Neural crest cell (in vitro differentiated cells): ENCODE data around the gene TMEM131L. TPM values are rescaled to one million over a fixed set of nuclear protein-coding genes. Genes with fewer than 3 reads are reported as not detected.

Source experiments
- DNase-seq: peaks from one replicate; pipeline ENCODE4 v3.0.0; 2021; ENCODE audit warnings: low read depth, mixed read lengths, low spot score
- H3K27ac Mint-ChIP-seq: one replicate; pipeline ENCODE4 v1.8.0; 2021; ENCODE audit warnings: mild to moderate bottlenecking, mixed read lengths; ENCODE audit not compliant: unreplicated experiment
- H3K27me3 Mint-ChIP-seq: 2 replicates; pipeline ENCODE4 v1.8.0; 2021; ENCODE audit warnings: low read depth, mild to moderate bottlenecking, mixed read lengths
- H3K36me3 Mint-ChIP-seq: 2 replicates; pipeline ENCODE4 v1.8.0; 2021; ENCODE audit warnings: low read depth, mild to moderate bottlenecking, mixed read lengths
- H3K4me1 Mint-ChIP-seq: 2 replicates; pipeline ENCODE4 v1.8.0; 2021; ENCODE audit warnings: mixed read lengths
- H3K4me3 Mint-ChIP-seq: one replicate; pipeline ENCODE4 v1.8.0; 2021; ENCODE audit warnings: mild to moderate bottlenecking, mixed read lengths
- H3K9me3 Mint-ChIP-seq: 2 replicates; pipeline ENCODE4 v1.8.0; 2021; ENCODE audit warnings: mixed read lengths
- total RNA-seq: library from RNA; stranded (reverse); gene quantifications from 2 replicates; pipeline ENCODE4 v1.2.1, GENCODE V29; 2021
- TF ChIP-seq, protein P1 (sequence below): fragments of 200-600 bp; sonication (generic); conservative IDR thresholded peaks from 2 replicates; pipeline ENCODE4 v1.5.0; 2021; ENCODE audit warnings: antibody characterized with exemption, mild to moderate bottlenecking

TMEM131L gene
- total RNA-seq, 1 donor from 2014 or later: 36.1 TPM

DNA sequence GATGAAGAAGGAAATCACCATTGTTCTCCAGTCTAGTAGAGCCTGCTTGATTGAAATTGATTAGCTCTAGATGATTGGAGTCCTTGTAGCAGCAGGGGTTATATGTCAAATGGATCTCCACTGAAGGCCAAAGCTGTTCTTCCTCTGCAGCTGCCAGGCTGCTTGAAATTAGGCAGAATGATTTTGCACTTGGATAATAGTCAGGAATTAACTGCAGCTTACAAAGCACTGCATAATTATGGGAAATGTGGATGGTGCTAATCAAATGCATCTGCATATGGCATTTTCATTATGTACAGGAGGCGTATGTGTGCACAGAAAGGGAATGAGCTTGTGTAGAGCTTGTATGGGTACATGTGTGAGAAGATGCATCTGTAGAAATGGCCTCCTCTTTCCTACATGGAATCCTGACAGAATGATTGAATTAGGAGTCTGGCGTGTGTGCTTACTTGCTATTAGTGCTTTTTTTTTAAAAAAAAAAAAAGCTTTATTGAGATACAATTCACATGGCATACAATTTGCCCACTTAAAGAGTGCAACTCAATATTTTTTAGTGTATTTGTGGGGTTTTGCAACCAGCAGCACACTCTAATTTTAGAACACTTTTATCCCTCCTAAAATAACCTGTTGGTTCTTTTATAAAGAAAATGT lies 65.9 kb downstream of the TMEM131L start:
- Mint-ChIP-seq H3K4me1 (peaks cover 40% of the 10 kb centered on the region), H3K27ac (peak overlapping the region; percentile 29), H3K27me3 (no peaks in the 10 kb centered on the region), H3K36me3 (peaks cover 3% of the 10 kb centered on the region), H3K4me3 (no peak overlapping the region), H3K9me3 (no peaks in the 10 kb centered on the region)
- no peak for DNase-seq
- TF ChIP-seq, protein P1, sequence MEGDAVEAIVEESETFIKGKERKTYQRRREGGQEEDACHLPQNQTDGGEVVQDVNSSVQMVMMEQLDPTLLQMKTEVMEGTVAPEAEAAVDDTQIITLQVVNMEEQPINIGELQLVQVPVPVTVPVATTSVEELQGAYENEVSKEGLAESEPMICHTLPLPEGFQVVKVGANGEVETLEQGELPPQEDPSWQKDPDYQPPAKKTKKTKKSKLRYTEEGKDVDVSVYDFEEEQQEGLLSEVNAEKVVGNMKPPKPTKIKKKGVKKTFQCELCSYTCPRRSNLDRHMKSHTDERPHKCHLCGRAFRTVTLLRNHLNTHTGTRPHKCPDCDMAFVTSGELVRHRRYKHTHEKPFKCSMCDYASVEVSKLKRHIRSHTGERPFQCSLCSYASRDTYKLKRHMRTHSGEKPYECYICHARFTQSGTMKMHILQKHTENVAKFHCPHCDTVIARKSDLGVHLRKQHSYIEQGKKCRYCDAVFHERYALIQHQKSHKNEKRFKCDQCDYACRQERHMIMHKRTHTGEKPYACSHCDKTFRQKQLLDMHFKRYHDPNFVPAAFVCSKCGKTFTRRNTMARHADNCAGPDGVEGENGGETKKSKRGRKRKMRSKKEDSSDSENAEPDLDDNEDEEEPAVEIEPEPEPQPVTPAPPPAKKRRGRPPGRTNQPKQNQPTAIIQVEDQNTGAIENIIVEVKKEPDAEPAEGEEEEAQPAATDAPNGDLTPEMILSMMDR: no peak

DNA sequence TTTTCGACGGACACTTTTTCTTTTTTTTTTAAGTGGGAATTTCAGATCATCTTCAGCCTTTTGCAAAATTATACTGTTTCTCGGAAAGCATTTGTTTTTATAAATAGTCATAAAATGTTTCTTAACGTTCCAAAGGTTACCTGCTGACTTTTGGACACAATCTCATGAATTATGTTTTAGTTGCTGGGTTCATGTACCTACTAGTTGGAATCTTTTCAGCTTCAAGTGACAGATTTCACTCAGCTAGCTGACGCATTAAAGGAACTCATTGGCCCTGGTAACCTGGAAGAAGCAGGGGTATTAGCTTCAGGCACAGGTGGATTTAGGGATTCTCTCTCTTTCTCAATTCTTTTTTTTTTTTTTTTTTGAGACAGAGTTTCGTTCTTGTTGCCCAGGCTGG lies 66.5 kb downstream of the TMEM131L start:
- no peak overlapping the region for H3K27ac Mint-ChIP-seq
- peaks cover 3% of the 10 kb centered on the region for H3K36me3 Mint-ChIP-seq
- TF ChIP-seq, protein P1: no peak
- no peak for DNase-seq
- no peaks in the 10 kb centered on the region for H3K27me3 Mint-ChIP-seq
- no peaks in the 10 kb centered on the region for H3K9me3 Mint-ChIP-seq
- peaks cover 40% of the 10 kb centered on the region for H3K4me1 Mint-ChIP-seq
- H3K4me3 Mint-ChIP-seq: no peak overlapping the region

DNA sequence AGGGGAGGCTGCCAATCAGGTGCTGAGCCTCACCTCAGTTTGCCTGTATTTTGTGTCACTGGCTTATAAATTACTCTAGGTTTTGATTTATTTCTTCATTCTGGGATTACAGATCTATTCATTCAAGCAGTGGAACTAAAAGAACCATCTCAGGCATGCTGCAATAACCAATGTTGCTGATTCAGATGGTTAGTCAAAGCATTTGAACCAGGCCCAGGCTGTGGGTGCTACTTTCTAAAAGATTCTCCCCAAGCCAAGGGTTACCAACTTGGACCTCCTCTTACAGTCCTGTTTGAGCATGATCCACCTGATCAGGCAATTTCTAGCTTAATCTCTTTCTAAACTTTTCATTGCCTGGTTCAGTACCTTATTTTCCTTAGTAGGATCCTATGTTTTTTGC lies 67.2 kb downstream of the TMEM131L start:
- Mint-ChIP-seq H3K4me3 (no peak overlapping the region), H3K9me3 (no peaks in the 10 kb centered on the region), H3K27ac (no peak overlapping the region), H3K4me1 (peaks cover 47% of the 10 kb centered on the region), H3K36me3 (peaks cover 5% of the 10 kb centered on the region), H3K27me3 (no peaks in the 10 kb centered on the region)
- DNase-seq: no peak
- TF ChIP-seq, protein P1: no peak

DNA sequence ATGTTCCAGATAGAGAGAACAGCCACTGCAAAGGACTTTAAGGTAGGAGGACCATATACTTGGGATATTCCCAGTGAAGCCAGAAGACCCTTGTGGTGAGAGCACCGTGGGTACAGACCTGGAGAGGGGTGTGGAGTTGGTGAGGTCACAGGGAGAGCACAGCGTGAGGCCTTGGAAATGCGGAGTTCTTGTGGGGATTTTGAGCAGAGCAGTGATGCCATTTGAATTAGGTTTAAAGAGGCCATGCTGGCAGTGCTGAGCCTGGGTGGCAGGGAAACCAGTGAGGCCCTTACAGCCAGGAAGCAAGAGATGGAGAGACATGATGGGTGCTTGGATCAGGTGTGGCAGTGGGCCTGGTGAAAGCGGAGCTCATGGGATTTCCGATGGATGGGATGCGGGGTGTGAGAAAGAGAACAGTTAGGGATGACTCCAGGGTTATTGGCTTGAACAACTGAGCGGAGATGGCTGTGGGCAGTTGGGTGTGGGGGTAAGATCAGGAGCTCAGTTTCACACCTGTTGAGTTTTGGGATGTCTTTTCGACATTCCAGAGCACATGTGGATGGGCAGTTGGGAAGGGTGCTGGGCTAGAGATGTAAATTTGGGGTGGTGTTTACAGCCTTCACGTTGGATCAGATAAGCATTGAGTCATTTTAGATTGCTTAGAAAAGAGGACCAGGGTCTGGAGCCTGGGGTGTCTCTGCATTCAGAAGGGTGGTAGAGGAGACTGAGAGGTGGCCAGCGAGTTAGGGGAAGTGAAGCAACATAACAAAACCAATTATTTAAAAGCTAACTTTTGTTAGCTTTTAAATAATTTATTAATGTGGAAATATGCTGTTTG lies 68.9 kb downstream of the TMEM131L start:
- Mint-ChIP-seq H3K27me3 (no peaks in the 10 kb centered on the region), H3K4me3 (no peak overlapping the region), H3K9me3 (no peaks in the 10 kb centered on the region), H3K27ac (peak overlapping the region; percentile 78), H3K4me1 (peaks cover 55% of the 10 kb centered on the region), H3K36me3 (peaks cover 5% of the 10 kb centered on the region)
- TF ChIP-seq, protein P1: no peak
- DNase-seq: no peak

DNA sequence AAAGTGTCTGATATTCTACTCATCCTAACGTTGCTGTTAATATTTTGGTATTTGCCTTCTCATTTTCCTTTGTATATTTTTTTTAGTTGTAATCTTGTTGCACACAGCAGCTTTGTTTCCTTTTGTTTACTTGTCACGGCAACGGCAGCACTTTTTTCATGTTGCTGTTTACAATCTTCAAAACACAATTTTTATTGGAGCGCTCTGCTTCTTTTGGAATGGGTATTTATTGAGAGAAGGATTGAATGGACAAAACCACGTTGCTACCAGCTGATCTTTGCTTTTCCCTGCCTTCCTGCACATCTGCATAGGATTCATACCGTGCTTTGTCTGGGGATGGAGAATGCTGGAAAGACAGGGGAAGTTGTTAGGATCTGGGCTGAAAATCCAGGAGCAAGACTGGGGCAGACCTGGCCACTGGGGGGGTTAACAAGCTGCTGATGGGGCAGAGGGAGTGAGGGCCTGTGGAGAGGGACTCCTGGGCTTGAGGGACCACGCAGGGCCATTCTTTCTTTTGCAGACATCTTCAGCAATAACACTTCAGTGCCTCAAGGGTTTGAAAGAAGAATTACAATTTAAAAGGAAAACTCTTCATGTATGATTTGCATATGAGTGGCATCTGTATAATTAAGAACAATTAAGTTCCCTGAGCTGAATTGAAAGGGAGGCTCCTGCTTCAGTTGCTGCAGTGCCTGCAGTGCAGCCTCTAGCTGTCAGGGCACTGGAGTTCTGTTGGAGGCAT lies 69.8 kb downstream of the TMEM131L start:
- Mint-ChIP-seq H3K4me3 (no peak overlapping the region), H3K27ac (peak overlapping the region; percentile 70)
- TF ChIP-seq, protein P1: no peak

More for the DNA sequence above, 69.8 kb downstream of the TMEM131L start:
- peaks cover 53% of the 10 kb centered on the region for H3K4me1 Mint-ChIP-seq
- H3K9me3 Mint-ChIP-seq: no peaks in the 10 kb centered on the region
- H3K36me3 Mint-ChIP-seq: peaks cover 5% of the 10 kb centered on the region
- no peak for DNase-seq
- no peaks in the 10 kb centered on the region for H3K27me3 Mint-ChIP-seq
